OCI-LY1 (cell line): ENCODE measurements around the gene SERINC5.

Experiments used
- CTCF ChIP-seq: fragments of 200-600 bp; sonication (generic), shearing (Covaris generic); IDR thresholded peaks from 2 replicates; pipeline ENCODE4 v1.5.1; 2017; ENCODE audit warnings: mild to moderate bottlenecking, antibody characterized with exemption, low read length, moderate library complexity, mixed read lengths
- EZH2 ChIP-seq: fragments of 200-600 bp; sonication (generic), shearing (Covaris generic); IDR thresholded peaks from 2 replicates; pipeline ENCODE4 v1.8.0; 2017; ENCODE audit warnings: borderline replicate concordance, mixed run types, mild to moderate bottlenecking, antibody characterized with exemption, low read length, moderate library complexity, mixed read lengths

GRCh38 chr5:80141681-80142080 lies 114.2 kb downstream of the SERINC5 start:
- TF ChIP-seq CTCF = no peak
- no peak for TF ChIP-seq EZH2
